ENCODE data around the gene SMIM41. TPM values are rescaled to one million over a fixed set of nuclear protein-coding genes. Genes with fewer than 3 reads are reported as not detected.

Gene SMIM41
- total RNA-seq, 1 experiment from 2014 or later = not detected

DNA sequence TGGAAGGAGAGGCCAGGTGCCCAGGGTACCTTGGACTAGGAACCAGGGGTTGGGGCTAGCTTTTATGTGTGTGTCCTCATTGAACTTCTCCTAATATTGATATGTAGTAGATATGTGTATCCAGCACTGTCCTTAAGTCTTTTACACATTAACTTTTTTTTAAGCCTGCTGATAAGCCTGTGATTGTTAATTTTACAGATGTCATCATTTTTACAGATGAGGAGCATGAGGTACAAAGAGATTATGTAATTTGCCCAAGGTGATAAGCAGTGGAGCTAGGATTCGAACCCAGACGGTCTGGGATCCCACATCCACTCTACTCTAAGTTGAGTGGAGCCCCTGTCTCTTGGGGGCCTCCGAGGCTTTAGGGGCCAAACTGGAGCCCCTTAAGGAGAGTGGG is 38.5 kb upstream of the SMIM41 start:
- Histone ChIP-seq H3K4me1 (peaks cover 26% of the 10 kb centered on the region), H3K36me3 (ENCODE audit: control insufficient read depth, insufficient read depth, low read length) (no peaks in the 10 kb centered on the region; the same call in 1 of the 2 replicates), H3K4me3 (ENCODE audit: low read depth, low read length) (no peak overlapping the region), H3K9me3 (no peaks in the 10 kb centered on the region), H3K27me3 (replicated peaks; ENCODE audit: control insufficient read depth, insufficient read depth, low read length) (no peaks in the 10 kb centered on the region)
- Mint-ChIP-seq H3K36me3 (ENCODE audit: insufficient read depth, unreplicated experiment) (peaks cover 33% of the 10 kb centered on the region), H3K4me1 (ENCODE audit: low read depth, unreplicated experiment) (peaks cover 18% of the 10 kb centered on the region), H3K27me3 (ENCODE audit: insufficient read depth, unreplicated experiment) (no peaks in the 10 kb centered on the region), H3K27ac (ENCODE audit: unreplicated experiment) (no peak overlapping the region), H3K4me3 (ENCODE audit: unreplicated experiment) (no peak overlapping the region), H3K9me3 (ENCODE audit: unreplicated experiment) (no peaks in the 10 kb centered on the region)
- ChIA-PET POLR2A (interaction anchor here (0.6 kb wide), 1 partner anchor 10 kb away, joined by 7 read pairs; the partner anchor contains the start of gene NR4A1), CTCF (interaction anchor here (1.1 to 1.5 kb wide), 2 partner anchors 16 to 29 kb away, joined by 3 to 6 read pairs; partner anchors contain the start of gene ATG101)
- no TSS peak for BruUV-seq (replicated peaks)
- TF ChIP-seq, protein P1, sequence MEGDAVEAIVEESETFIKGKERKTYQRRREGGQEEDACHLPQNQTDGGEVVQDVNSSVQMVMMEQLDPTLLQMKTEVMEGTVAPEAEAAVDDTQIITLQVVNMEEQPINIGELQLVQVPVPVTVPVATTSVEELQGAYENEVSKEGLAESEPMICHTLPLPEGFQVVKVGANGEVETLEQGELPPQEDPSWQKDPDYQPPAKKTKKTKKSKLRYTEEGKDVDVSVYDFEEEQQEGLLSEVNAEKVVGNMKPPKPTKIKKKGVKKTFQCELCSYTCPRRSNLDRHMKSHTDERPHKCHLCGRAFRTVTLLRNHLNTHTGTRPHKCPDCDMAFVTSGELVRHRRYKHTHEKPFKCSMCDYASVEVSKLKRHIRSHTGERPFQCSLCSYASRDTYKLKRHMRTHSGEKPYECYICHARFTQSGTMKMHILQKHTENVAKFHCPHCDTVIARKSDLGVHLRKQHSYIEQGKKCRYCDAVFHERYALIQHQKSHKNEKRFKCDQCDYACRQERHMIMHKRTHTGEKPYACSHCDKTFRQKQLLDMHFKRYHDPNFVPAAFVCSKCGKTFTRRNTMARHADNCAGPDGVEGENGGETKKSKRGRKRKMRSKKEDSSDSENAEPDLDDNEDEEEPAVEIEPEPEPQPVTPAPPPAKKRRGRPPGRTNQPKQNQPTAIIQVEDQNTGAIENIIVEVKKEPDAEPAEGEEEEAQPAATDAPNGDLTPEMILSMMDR (IDR thresholded peaks at IDR 0.05; ENCODE audit: insufficient read depth in 1 of 2, low read depth in 1 of 2, low read length in 1 of 2, severe bottlenecking in 1 of 2, unreplicated experiment in 1 of 2) = no peak
- intact Hi-C loops (cut with micrococcal nuclease; ENCODE audit: unreplicated experiment) = no loop called here
- DNase-seq = no peak

DNA sequence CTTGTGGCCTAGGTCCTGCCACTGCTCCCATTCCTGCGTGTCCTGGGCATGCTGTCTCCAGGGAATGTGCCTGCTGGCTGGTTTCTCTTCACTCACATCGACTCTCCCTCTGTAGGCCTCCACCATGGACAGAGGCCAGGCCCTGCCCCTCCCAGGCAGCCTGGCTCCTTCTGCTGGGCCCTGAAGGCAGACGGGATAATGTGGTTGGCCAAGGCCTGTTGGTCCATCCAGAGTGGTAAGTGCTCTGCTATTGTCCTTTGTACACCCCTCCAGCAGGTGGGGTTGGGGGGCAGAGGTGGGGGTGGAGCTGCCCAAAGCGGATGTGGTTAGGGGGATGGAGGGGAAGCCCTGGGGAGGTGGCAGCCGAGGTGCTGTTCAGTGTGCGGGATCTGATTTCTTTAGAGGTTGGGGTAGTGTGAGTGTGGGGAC is 37.8 kb upstream of the SMIM41 start:
- H3K4me1 ChIP-seq = peaks cover 20% of the 10 kb centered on the region
- POLR2A ChIA-PET = no interaction called here
- intact Hi-C loops (cut with micrococcal nuclease; ENCODE audit: unreplicated experiment) = no loop called here
- TF ChIP-seq, protein P1 (IDR thresholded peaks at IDR 0.05; ENCODE audit: insufficient read depth in 1 of 2, low read depth in 1 of 2, low read length in 1 of 2, severe bottlenecking in 1 of 2, unreplicated experiment in 1 of 2) = no peak
- H3K9me3 ChIP-seq = no peaks in the 10 kb centered on the region
- no peaks in the 10 kb centered on the region; the same call in 1 of the 2 replicates for H3K36me3 ChIP-seq (ENCODE audit: control insufficient read depth, insufficient read depth, low read length)
- CTCF ChIA-PET = interaction anchor here (1.1 to 1.5 kb wide), 2 partner anchors 17 to 28 kb away, joined by 3 to 6 read pairs; partner anchors contain the start of gene ATG101
- Mint-ChIP-seq H3K4me3 (ENCODE audit: unreplicated experiment) (no peak overlapping the region), H3K9me3 (ENCODE audit: unreplicated experiment) (no peaks in the 10 kb centered on the region), H3K4me1 (ENCODE audit: low read depth, unreplicated experiment) (peaks cover 18% of the 10 kb centered on the region), H3K27me3 (ENCODE audit: insufficient read depth, unreplicated experiment) (no peaks in the 10 kb centered on the region), H3K36me3 (ENCODE audit: insufficient read depth, unreplicated experiment) (peaks cover 35% of the 10 kb centered on the region), H3K27ac (ENCODE audit: unreplicated experiment) (no peak overlapping the region)
- DNase-seq = no peak
- no peaks in the 10 kb centered on the region for H3K27me3 ChIP-seq (replicated peaks; ENCODE audit: control insufficient read depth, insufficient read depth, low read length)
- H3K4me3 ChIP-seq (ENCODE audit: low read depth, low read length) = no peak overlapping the region
- BruUV-seq (replicated peaks) = no TSS peak

GRCh38 chr12:52042706-52043385 is 36.7 kb upstream of the SMIM41 start:
- POLR2A ChIA-PET = interaction anchor here (0.5 to 1.5 kb wide), 2 partner anchors 10 to 629 kb away, joined by 3 to 5 read pairs; no protein-coding TSS in a partner anchor
- Histone ChIP-seq H3K27me3 (replicated peaks; ENCODE audit: control insufficient read depth, insufficient read depth, low read length) (no peaks in the 10 kb centered on the region), H3K4me3 (ENCODE audit: low read depth, low read length) (no peak overlapping the region), H3K4me1 (peaks cover 20% of the 10 kb centered on the region), H3K36me3 (ENCODE audit: control insufficient read depth, insufficient read depth, low read length) (no peaks in the 10 kb centered on the region; the same call in 1 of the 2 replicates), H3K9me3 (no peaks in the 10 kb centered on the region)
- intact Hi-C loops (cut with micrococcal nuclease; ENCODE audit: unreplicated experiment) = no loop called here
- no peak for DNase-seq
- Mint-ChIP-seq H3K4me1 (ENCODE audit: low read depth, unreplicated experiment) (peaks cover 18% of the 10 kb centered on the region), H3K4me3 (ENCODE audit: unreplicated experiment) (no peak overlapping the region), H3K27ac (ENCODE audit: unreplicated experiment) (no peak overlapping the region), H3K27me3 (ENCODE audit: insufficient read depth, unreplicated experiment) (no peaks in the 10 kb centered on the region), H3K9me3 (ENCODE audit: unreplicated experiment) (no peaks in the 10 kb centered on the region), H3K36me3 (ENCODE audit: insufficient read depth, unreplicated experiment) (peaks cover 36% of the 10 kb centered on the region)
- no TSS peak for BruUV-seq (replicated peaks)
- TF ChIP-seq, protein P1 (IDR thresholded peaks at IDR 0.05; ENCODE audit: insufficient read depth in 1 of 2, low read depth in 1 of 2, low read length in 1 of 2, severe bottlenecking in 1 of 2, unreplicated experiment in 1 of 2) = no peak
- CTCF ChIA-PET = interaction anchor here (2.7 kb wide), 1 partner anchor 17 kb away, joined by 15 read pairs; no protein-coding TSS in a partner anchor
